ENCODE results near the gene MRC2.
"Not testable (repeated sequence)": the region's sequence is repeated elsewhere in the genome, so short reads cannot be mapped to it uniquely, and the experiment has no call there.

Gene MRC2

GRCh38 chr17:62591333-62591732 is 36.1 kb upstream of the MRC2 start:
- TF ChIP-seq PKNOX1 (IDR thresholded peaks at IDR 0.05) (no peak), ELF4 (IDR thresholded peaks at IDR 0.05) (no peak), SP1 (IDR thresholded peaks at IDR 0.05) (no peak), LEF1 (IDR thresholded peaks at IDR 0.05; ENCODE audit: borderline replicate concordance) (no peak), FOXK2 (IDR thresholded peaks at IDR 0.05) (no peak), ARNT (IDR thresholded peaks at IDR 0.05) (no peak), L3MBTL2 (conservative IDR thresholded peaks at IDR 0.05) (no peak), FOXM1 (IDR thresholded peaks at IDR 0.05; ENCODE audit: borderline replicate concordance) (no peak), TARDBP (IDR thresholded peaks at IDR 0.05) (no peak), SUZ12 (IDR thresholded peaks at IDR 0.05) (no peak), BHLHE40 (IDR thresholded peaks at IDR 0.05; ENCODE audit: borderline replicate concordance) (no peak), FOXA1 (IDR thresholded peaks at IDR 0.05) (no peak), NFRKB (IDR thresholded peaks at IDR 0.05) (no peak), CTBP1 (IDR thresholded peaks at IDR 0.05; ENCODE audit: borderline replicate concordance) (no peak), HDGF (IDR thresholded peaks at IDR 0.05; ENCODE audit: borderline replicate concordance) (no peak), ZNF384 (IDR thresholded peaks at IDR 0.05) (no peak)
- ChIA-PET POLR2A (no interaction called here), CTCF (interaction anchor here (0.5 kb wide), 1 partner anchor 36 kb away, joined by 3 read pairs; no protein-coding TSS in a partner anchor)
- DNase-seq (ENCODE audit: extremely low spot score): no peak

GRCh38 chr17:62591822-62592221 is 35.6 kb upstream of the MRC2 start:
- CTCF ChIA-PET, POLR2A ChIA-PET: not testable (repeated sequence)

GRCh38 chr17:62592341-62593099 is 35.0 kb upstream of the MRC2 start:
- POLR2A ChIA-PET: no interaction called here
- DNase-seq (ENCODE audit: extremely low spot score): no peak
- CTCF ChIA-PET: no interaction called here
- no peak for TF ChIP-seq BHLHE40 (IDR thresholded peaks at IDR 0.05; ENCODE audit: borderline replicate concordance)
- TF ChIP-seq CTBP1 (IDR thresholded peaks at IDR 0.05; ENCODE audit: borderline replicate concordance): no peak
- TF ChIP-seq ARNT (IDR thresholded peaks at IDR 0.05): no peak
- TF ChIP-seq HDGF (IDR thresholded peaks at IDR 0.05; ENCODE audit: borderline replicate concordance): no peak
- TF ChIP-seq TARDBP (IDR thresholded peaks at IDR 0.05): no peak
- TF ChIP-seq LEF1 (IDR thresholded peaks at IDR 0.05; ENCODE audit: borderline replicate concordance): no peak
- no peak for TF ChIP-seq SUZ12 (IDR thresholded peaks at IDR 0.05)
- TF ChIP-seq FOXK2 (IDR thresholded peaks at IDR 0.05): no peak
- TF ChIP-seq SP1 (IDR thresholded peaks at IDR 0.05): no peak
- TF ChIP-seq ZNF384 (IDR thresholded peaks at IDR 0.05): no peak
- no peak for TF ChIP-seq FOXA1 (IDR thresholded peaks at IDR 0.05)
- TF ChIP-seq L3MBTL2 (conservative IDR thresholded peaks at IDR 0.05): no peak
- TF ChIP-seq NFRKB (IDR thresholded peaks at IDR 0.05): no peak
- no peak for TF ChIP-seq ELF4 (IDR thresholded peaks at IDR 0.05)
- no peak for TF ChIP-seq PKNOX1 (IDR thresholded peaks at IDR 0.05)
- TF ChIP-seq FOXM1 (IDR thresholded peaks at IDR 0.05; ENCODE audit: borderline replicate concordance): no peak

More at GRCh38 chr17:62591822-62592221, 35.6 kb upstream of the MRC2 start:
- DNase-seq (ENCODE audit: extremely low spot score): not testable (repeated sequence)

- no peak for DNase-seq (ENCODE audit: extremely low spot score)
- POLR2A ChIA-PET: no interaction called here
- CTCF ChIA-PET: no interaction called here
These were observed 32.0 kb upstream of the MRC2 start for GRCh38 chr17:62595484-62595883.

GRCh38 chr17:62596662-62597061 is 30.8 kb upstream of the MRC2 start:
- CTCF ChIA-PET: no interaction called here
- POLR2A ChIA-PET: no interaction called here

More at GRCh38 chr17:62595484-62595883, 32.0 kb upstream of the MRC2 start:
- no peak for TF ChIP-seq HDGF (IDR thresholded peaks at IDR 0.05; ENCODE audit: borderline replicate concordance)
- no peak for TF ChIP-seq TARDBP (IDR thresholded peaks at IDR 0.05)
- TF ChIP-seq FOXA1 (IDR thresholded peaks at IDR 0.05): no peak
- TF ChIP-seq ELF4 (IDR thresholded peaks at IDR 0.05): no peak
- TF ChIP-seq FOXK2 (IDR thresholded peaks at IDR 0.05): no peak
- TF ChIP-seq NFRKB (IDR thresholded peaks at IDR 0.05): no peak

GRCh38 chr17:62597150-62597549 is 30.3 kb upstream of the MRC2 start:
- TF ChIP-seq CTBP1 (IDR thresholded peaks at IDR 0.05; ENCODE audit: borderline replicate concordance) (no peak), PKNOX1 (IDR thresholded peaks at IDR 0.05) (no peak), LEF1 (IDR thresholded peaks at IDR 0.05; ENCODE audit: borderline replicate concordance) (no peak), L3MBTL2 (conservative IDR thresholded peaks at IDR 0.05) (no peak), HDGF (IDR thresholded peaks at IDR 0.05; ENCODE audit: borderline replicate concordance) (no peak), BHLHE40 (IDR thresholded peaks at IDR 0.05; ENCODE audit: borderline replicate concordance) (no peak), SP1 (IDR thresholded peaks at IDR 0.05) (no peak), FOXA1 (IDR thresholded peaks at IDR 0.05) (no peak), ZNF384 (IDR thresholded peaks at IDR 0.05) (no peak), SUZ12 (IDR thresholded peaks at IDR 0.05) (no peak), FOXM1 (IDR thresholded peaks at IDR 0.05; ENCODE audit: borderline replicate concordance) (no peak), TARDBP (IDR thresholded peaks at IDR 0.05) (no peak), ARNT (IDR thresholded peaks at IDR 0.05) (no peak), NFRKB (IDR thresholded peaks at IDR 0.05) (no peak), ELF4 (IDR thresholded peaks at IDR 0.05) (no peak), FOXK2 (IDR thresholded peaks at IDR 0.05) (no peak)
- DNase-seq (ENCODE audit: extremely low spot score): no peak
- ChIA-PET CTCF (no interaction called here), POLR2A (no interaction called here)

More at GRCh38 chr17:62596662-62597061, 30.8 kb upstream of the MRC2 start:
- TF ChIP-seq FOXM1 (IDR thresholded peaks at IDR 0.05; ENCODE audit: borderline replicate concordance): no peak
- no peak for DNase-seq (ENCODE audit: extremely low spot score)

All from HEK293T (cell line).